BLaER1 treated with 17β-estradiol and CSF1 and Interleukin-3, amounts not matched to agents 10 nM and 100 nM (cell line): ENCODE measurements around the gene ARFGAP2.

Experiments
- H3K27ac ChIP-seq, 11 experiments: shearing (Covaris generic); formaldehyde crosslinking; 2 replicates each; pipeline ENCODE4 v1.8.1; 2022
- H3K27me3 ChIP-seq, 11 experiments: shearing (Covaris generic); formaldehyde crosslinking; 2 replicates each; pipeline ENCODE4 v1.8.1; 2022
- H3K36me3 ChIP-seq, 11 experiments: shearing (Covaris generic); formaldehyde crosslinking; 2 replicates each; pipeline ENCODE4 v1.8.1; 2022
- H3K4me1 ChIP-seq, 10 experiments: shearing (Covaris generic); formaldehyde crosslinking; 2 replicates each; pipeline ENCODE4 v1.8.1; 2022
- H3K4me2 ChIP-seq, 11 experiments: shearing (Covaris generic); formaldehyde crosslinking; 2 replicates each; pipeline ENCODE4 v1.8.1; 2022
- H3K4me3 ChIP-seq, 10 experiments: shearing (Covaris generic); formaldehyde crosslinking; 2 replicates each; pipeline ENCODE4 v1.8.1; 2022
- H3K9ac ChIP-seq, 11 experiments: shearing (Covaris generic); formaldehyde crosslinking; 2 replicates each; pipeline ENCODE4 v1.8.1; 2022
- H3K9me3 ChIP-seq, 11 experiments: shearing (Covaris generic); formaldehyde crosslinking; replicated peaks in 1 of 11; 2 replicates each; pipeline ENCODE4 v1.8.1; 2022
- H4K20me1 ChIP-seq, 11 experiments: shearing (Covaris generic); formaldehyde crosslinking; 2 replicates each; pipeline ENCODE4 v1.8.1; 2022
- Cebpa-rat ChIP-seq, 11 experiments: shearing (Covaris generic); IDR thresholded peaks; 2 replicates each; pipeline ENCODE4 v1.8.1; 2022

The ARFGAP2 gene

GRCh38 chr11:47171061-47171838 lies 5.4 kb downstream of the ARFGAP2 start:
- Histone ChIP-seq H3K4me1 (peaks cover 14 to 37% (median 16%) of the 10 kb centered on the region in 10 experiments), H3K4me3 (no peak overlapping the region), H3K27me3 (no peaks in the 10 kb centered on the region), H3K27ac (no peak overlapping the region), H3K9ac (peak overlapping the region in 2 of 11 experiments; percentile 8 to 9; a peak in 1 of 22 replicates), H4K20me1 (peaks cover 88 to 99% (median 94%) of the 10 kb centered on the region in 11 experiments), H3K4me2 (no peak overlapping the region), H3K9me3 (no peaks in the 10 kb centered on the region), H3K36me3 (peaks cover 90 to 97% (median 92%) of the 10 kb centered on the region in 11 experiments)
- no peak for TF ChIP-seq Cebpa-rat (IDR thresholded peaks at IDR 0.05)

GRCh38 chr11:47166368-47166767 lies 10.3 kb downstream of the ARFGAP2 start:
- Histone ChIP-seq H4K20me1 (peaks cover 96 to 100% (median 100%) of the 10 kb centered on the region in 11 experiments), H3K4me2 (no peak overlapping the region), H3K9me3 (no peaks in the 10 kb centered on the region), H3K4me3 (no peak overlapping the region), H3K27me3 (no peaks in the 10 kb centered on the region), H3K9ac (peak overlapping the region in 3 of 11 experiments; percentile 2 to 47 (median 9); a peak in 3 of 22 replicates), H3K4me1 (no peaks in the 10 kb centered on the region), H3K36me3 (peaks cover 88 to 100% (median 97%) of the 10 kb centered on the region in 11 experiments), H3K27ac (no peak overlapping the region)
- TF ChIP-seq Cebpa-rat (IDR thresholded peaks at IDR 0.05): no peak

- Histone ChIP-seq H3K4me1 (no peaks in the 10 kb centered on the region), H3K27me3 (no peaks in the 10 kb centered on the region), H3K4me3 (no peak overlapping the region), H3K9ac (no peak overlapping the region; a peak in 1 of 22 replicates), H3K36me3 (peaks cover 79 to 96% (median 90%) of the 10 kb centered on the region in 11 experiments), H3K9me3 (no peaks in the 10 kb centered on the region), H3K4me2 (no peak overlapping the region), H4K20me1 (peaks cover 92 to 100% (median 99%) of the 10 kb centered on the region in 11 experiments; a peak in 21 of 22 replicates), H3K27ac (no peak overlapping the region)
- no peak for TF ChIP-seq Cebpa-rat (IDR thresholded peaks at IDR 0.05)
These were observed 11.3 kb downstream of the ARFGAP2 start for GRCh38 chr11:47165253-47165840.

- H3K9ac ChIP-seq: no peak overlapping the region
- no peak for TF ChIP-seq Cebpa-rat (IDR thresholded peaks at IDR 0.05)
- no peak overlapping the region for H3K27ac ChIP-seq
- no peaks in the 10 kb centered on the region for H3K9me3 ChIP-seq
- no peaks in the 10 kb centered on the region for H3K27me3 ChIP-seq
- H3K36me3 ChIP-seq: peaks cover 72 to 96% (median 82%) of the 10 kb centered on the region in 11 experiments
- H4K20me1 ChIP-seq: peaks cover 82 to 98% (median 89%) of the 10 kb centered on the region in 11 experiments; a peak in 21 of 22 replicates
- H3K4me3 ChIP-seq: no peak overlapping the region
- H3K4me2 ChIP-seq: no peak overlapping the region
- H3K4me1 ChIP-seq: no peaks in the 10 kb centered on the region
These were observed 12.4 kb downstream of the ARFGAP2 start for GRCh38 chr11:47164321-47164720.

GRCh38 chr11:47163898-47164297 lies 12.8 kb downstream of the ARFGAP2 start:
- H3K4me1 ChIP-seq: 0 out of 20 replicates have a peak, but pooled peaks cover 0 to under 1% (median 0%) of the 10 kb centered on the region in 10 experiments
- no peak for TF ChIP-seq Cebpa-rat (IDR thresholded peaks at IDR 0.05)
- H3K36me3 ChIP-seq: peaks cover 68 to 96% (median 82%) of the 10 kb centered on the region in 11 experiments
- no peak overlapping the region for H3K27ac ChIP-seq
- H3K27me3 ChIP-seq: no peaks in the 10 kb centered on the region
- H4K20me1 ChIP-seq: peaks cover 78 to 96% (median 85%) of the 10 kb centered on the region in 11 experiments; a peak in 21 of 22 replicates
- no peaks in the 10 kb centered on the region for H3K9me3 ChIP-seq
- no peak overlapping the region for H3K4me2 ChIP-seq
- 0 out of 22 replicates have a peak overlapping the region, but pooled peaks of 1 of the 11 experiments have one; percentile 37 for H3K9ac ChIP-seq
- H3K4me3 ChIP-seq: no peak overlapping the region

DNA sequence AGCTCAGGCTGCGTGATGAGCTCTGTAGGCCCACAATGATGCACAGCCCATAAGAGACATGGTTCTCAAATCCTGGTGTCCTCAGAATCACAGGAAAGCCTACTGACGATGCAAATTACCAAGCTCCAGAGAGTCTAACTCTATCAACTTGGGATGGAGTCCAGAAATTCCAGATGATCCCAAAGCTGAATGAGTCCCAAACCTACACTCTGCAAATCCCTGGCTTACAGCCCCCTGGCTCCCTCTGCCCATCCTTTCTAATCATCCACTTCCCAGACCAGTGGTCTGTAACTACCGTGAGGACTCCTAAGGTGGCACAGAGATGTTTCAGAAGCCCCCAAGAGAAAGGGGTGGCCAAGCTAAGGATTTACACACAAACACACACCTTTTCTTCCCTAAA lies 13.5 kb downstream of the ARFGAP2 start:
- Histone ChIP-seq H3K36me3 (peaks cover 63 to 96% (median 80%) of the 10 kb centered on the region in 11 experiments), H3K27me3 (no peaks in the 10 kb centered on the region), H3K27ac (no peak overlapping the region), H3K4me3 (no peak overlapping the region), H3K4me1 (peaks cover 0 to 8% (median 0%) of the 10 kb centered on the region in 10 experiments; a peak in 2 of 20 replicates), H3K9me3 (no peaks in the 10 kb centered on the region), H4K20me1 (peaks cover 72 to 95% (median 78%) of the 10 kb centered on the region in 11 experiments; a peak in 21 of 22 replicates), H3K9ac (no peak overlapping the region), H3K4me2 (no peak overlapping the region)
- TF ChIP-seq Cebpa-rat (IDR thresholded peaks at IDR 0.05): no peak

GRCh38 chr11:47162426-47162825 lies 14.3 kb downstream of the ARFGAP2 start:
- H3K36me3 ChIP-seq: peaks cover 56 to 95% (median 72%) of the 10 kb centered on the region in 11 experiments
- peaks cover 0 to 10% (median 0%) of the 10 kb centered on the region in 10 experiments; a peak in 2 of 20 replicates for H3K4me1 ChIP-seq
- no peak overlapping the region for H3K27ac ChIP-seq
- no peak overlapping the region; a peak in 1 of 22 replicates for H3K9ac ChIP-seq
- H4K20me1 ChIP-seq: peaks cover 64 to 94% (median 70%) of the 10 kb centered on the region in 11 experiments; a peak in 21 of 22 replicates
- no peaks in the 10 kb centered on the region for H3K27me3 ChIP-seq
- no peak for TF ChIP-seq Cebpa-rat (IDR thresholded peaks at IDR 0.05)
- no peaks in the 10 kb centered on the region for H3K9me3 ChIP-seq
- H3K4me3 ChIP-seq: no peak overlapping the region
- H3K4me2 ChIP-seq: no peak overlapping the region

GRCh38 chr11:47161890-47162289 lies 14.8 kb downstream of the ARFGAP2 start:
- H3K4me2 ChIP-seq: no peak overlapping the region
- no peak overlapping the region for H3K4me3 ChIP-seq
- H3K9ac ChIP-seq: no peak overlapping the region
- no peak for TF ChIP-seq Cebpa-rat (IDR thresholded peaks at IDR 0.05)
- peaks cover 0 to 13% (median under 1%) of the 10 kb centered on the region in 10 experiments; a peak in 10 of 20 replicates for H3K4me1 ChIP-seq
- peaks cover 59 to 92% (median 66%) of the 10 kb centered on the region in 11 experiments; a peak in 21 of 22 replicates for H4K20me1 ChIP-seq
- no peak overlapping the region for H3K27ac ChIP-seq
- no peaks in the 10 kb centered on the region for H3K9me3 ChIP-seq
- no peaks in the 10 kb centered on the region for H3K27me3 ChIP-seq
- H3K36me3 ChIP-seq: peaks cover 52 to 94% (median 69%) of the 10 kb centered on the region in 11 experiments
